Neural progenitor cell (in vitro differentiated cells): ENCODE data around the gene TAF11. TPM values are rescaled to one million over a fixed set of nuclear protein-coding genes. Genes with fewer than 3 reads are reported as not detected.

Experiments
- DNase-seq: peaks from one replicate; pipeline ENCODE4 v3.0.0-alpha.2; 2016; ENCODE audit warnings: low spot score
- H2AFZ ChIP-seq: fragments of 200-600 bp; sonication (generic); replicated peaks from 2 replicates; pipeline ENCODE4 v1.6.1; 2016; ENCODE audit warnings: antibody characterized with exemption
- H3F3A ChIP-seq: fragments of 200-600 bp; sonication (generic); 2 replicates; pipeline ENCODE4 v1.6.1; 2016; ENCODE audit warnings: antibody characterized with exemption, low read depth
- H3K27ac ChIP-seq: fragments of 200-600 bp; sonication (generic); 2 replicates; pipeline ENCODE4 v1.5.1; 2016; ENCODE audit warnings: mild to moderate bottlenecking
- H3K27me3 ChIP-seq: fragments of 200-600 bp; sonication (generic); 2 replicates; pipeline ENCODE4 v1.6.1; 2016; ENCODE audit warnings: mild to moderate bottlenecking, moderate library complexity
- H3K36me3 ChIP-seq: fragments of 200-600 bp; sonication (generic); 2 replicates; pipeline ENCODE4 v1.5.1; 2016
- H3K4me1 ChIP-seq: fragments of 200-600 bp; sonication (generic); 2 replicates; pipeline ENCODE4 v1.6.1; 2016; ENCODE audit warnings: mixed run types
- H3K4me2 ChIP-seq: fragments of 200-600 bp; sonication (generic); 2 replicates; pipeline ENCODE4 v1.6.1; 2016
- H3K4me3 ChIP-seq: fragments of 200-600 bp; sonication (generic); 2 replicates; pipeline ENCODE4 v1.5.1; 2016
- H3K79me2 ChIP-seq: fragments of 200-600 bp; sonication (generic); 2 replicates; pipeline ENCODE4 v1.6.1; 2016; ENCODE audit warnings: low read depth
- H3K9ac ChIP-seq: fragments of 200-600 bp; sonication (generic); 2 replicates; pipeline ENCODE4 v1.6.1; 2016
- H3K9me3 ChIP-seq: fragments of 200-600 bp; sonication (generic); 2 replicates; pipeline ENCODE4 v1.5.1; 2016; ENCODE audit warnings: low read depth
- H4K20me1 ChIP-seq: fragments of 200-600 bp; sonication (generic); 2 replicates; pipeline ENCODE4 v1.6.1; 2016; ENCODE audit warnings: low read depth
- H3K27ac Mint-ChIP-seq: 3 replicates; pipeline ENCODE4 v1.8.0; 2021; ENCODE audit warnings: mixed read lengths
- H3K27me3 Mint-ChIP-seq: 2 replicates; pipeline ENCODE4 v1.8.0; 2022; ENCODE audit warnings: low read depth, mild to moderate bottlenecking, inconsistent platforms, moderate library complexity, mixed read lengths; ENCODE audit not compliant: insufficient read depth
- H3K36me3 Mint-ChIP-seq: 3 replicates; pipeline ENCODE4 v1.8.0; 2021; ENCODE audit warnings: mixed read lengths
- H3K4me1 Mint-ChIP-seq: 3 replicates; pipeline ENCODE4 v1.8.0; 2021; ENCODE audit warnings: mixed read lengths
- H3K4me3 Mint-ChIP-seq: 3 replicates; pipeline ENCODE4 v1.8.0; 2021; ENCODE audit warnings: mild to moderate bottlenecking, moderate library complexity, mixed read lengths
- H3K9me3 Mint-ChIP-seq: 3 replicates; pipeline ENCODE4 v1.8.0; 2020; ENCODE audit warnings: mixed read lengths
- EZH2 ChIP-seq: fragments of 200-600 bp; sonication (generic); IDR thresholded peaks from 2 replicates; pipeline ENCODE4 v1.6.1; 2017; ENCODE audit warnings: antibody characterized with exemption, mild to moderate bottlenecking, moderate library complexity
- EZH2phosphoT487 ChIP-seq: fragments of 200-600 bp; sonication (generic); IDR thresholded peaks from 2 replicates; pipeline ENCODE4 v1.6.1; 2017; ENCODE audit warnings: antibody characterized with exemption
- total RNA-seq: library from RNA; depleted of rRNA; stranded (reverse); fragments of >200 nt; gene quantifications from 2 replicates; pipeline ENCODE4 v1.2.3, GENCODE V29; 2015; ENCODE audit warnings: low replicate concordance
- TF ChIP-seq, protein P1 (sequence below): fragments of 200-600 bp; sonication (generic); IDR thresholded peaks from 2 replicates; pipeline ENCODE4 v1.5.1; 2017; ENCODE audit warnings: antibody characterized with exemption, mild to moderate bottlenecking

The TAF11 gene
- total RNA-seq, 1 donor from 2014 or later = 75.0 TPM

DNA sequence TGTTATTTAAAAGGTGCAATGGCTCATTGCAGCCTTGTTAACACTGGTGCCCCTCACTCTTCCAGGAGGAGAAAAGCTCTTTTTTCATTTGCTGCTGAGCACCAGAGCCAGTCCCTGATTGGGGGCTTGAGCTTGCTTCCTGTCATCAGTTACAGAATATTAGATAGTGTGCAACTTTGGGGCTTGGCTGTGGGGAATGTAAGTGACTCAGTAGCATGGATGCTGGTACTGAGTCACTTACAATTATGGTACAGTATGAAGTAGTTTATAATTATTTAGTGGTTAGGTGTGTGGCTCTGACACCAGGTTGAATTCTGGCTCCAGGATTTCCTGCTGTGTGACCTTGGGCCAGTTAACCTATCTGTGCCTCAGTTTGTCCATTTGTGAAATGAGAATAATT lies 38.8 kb upstream of the TAF11 start:
- DNase-seq = no peak
- Histone ChIP-seq H4K20me1 (peaks cover 73% of the 10 kb centered on the region), H3K9me3 (no peaks in the 10 kb centered on the region), H3F3A (peaks cover 23% of the 10 kb centered on the region), H3K27ac (no peak overlapping the region), H2AFZ (no peak overlapping the region), H3K79me2 (peaks cover 7% of the 10 kb centered on the region), H3K9ac (no peak overlapping the region), H3K4me1 (peaks cover 37% of the 10 kb centered on the region), H3K4me3 (no peak overlapping the region), H3K27me3 (peaks cover 40% of the 10 kb centered on the region), H3K36me3 (no peaks in the 10 kb centered on the region), H3K4me2 (no peak overlapping the region)
- no peaks in the 10 kb centered on the region for H3K27me3 Mint-ChIP-seq
- H3K36me3 Mint-ChIP-seq = no peaks in the 10 kb centered on the region
- H3K4me1 Mint-ChIP-seq = peaks cover 15% of the 10 kb centered on the region
- TF ChIP-seq, protein P1, sequence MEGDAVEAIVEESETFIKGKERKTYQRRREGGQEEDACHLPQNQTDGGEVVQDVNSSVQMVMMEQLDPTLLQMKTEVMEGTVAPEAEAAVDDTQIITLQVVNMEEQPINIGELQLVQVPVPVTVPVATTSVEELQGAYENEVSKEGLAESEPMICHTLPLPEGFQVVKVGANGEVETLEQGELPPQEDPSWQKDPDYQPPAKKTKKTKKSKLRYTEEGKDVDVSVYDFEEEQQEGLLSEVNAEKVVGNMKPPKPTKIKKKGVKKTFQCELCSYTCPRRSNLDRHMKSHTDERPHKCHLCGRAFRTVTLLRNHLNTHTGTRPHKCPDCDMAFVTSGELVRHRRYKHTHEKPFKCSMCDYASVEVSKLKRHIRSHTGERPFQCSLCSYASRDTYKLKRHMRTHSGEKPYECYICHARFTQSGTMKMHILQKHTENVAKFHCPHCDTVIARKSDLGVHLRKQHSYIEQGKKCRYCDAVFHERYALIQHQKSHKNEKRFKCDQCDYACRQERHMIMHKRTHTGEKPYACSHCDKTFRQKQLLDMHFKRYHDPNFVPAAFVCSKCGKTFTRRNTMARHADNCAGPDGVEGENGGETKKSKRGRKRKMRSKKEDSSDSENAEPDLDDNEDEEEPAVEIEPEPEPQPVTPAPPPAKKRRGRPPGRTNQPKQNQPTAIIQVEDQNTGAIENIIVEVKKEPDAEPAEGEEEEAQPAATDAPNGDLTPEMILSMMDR = no peak
- TF ChIP-seq EZH2phosphoT487 (no peak), EZH2 (no peak)
- no peak overlapping the region for H3K27ac Mint-ChIP-seq
- H3K4me3 Mint-ChIP-seq = no peak overlapping the region
- H3K9me3 Mint-ChIP-seq = no peaks in the 10 kb centered on the region

DNA sequence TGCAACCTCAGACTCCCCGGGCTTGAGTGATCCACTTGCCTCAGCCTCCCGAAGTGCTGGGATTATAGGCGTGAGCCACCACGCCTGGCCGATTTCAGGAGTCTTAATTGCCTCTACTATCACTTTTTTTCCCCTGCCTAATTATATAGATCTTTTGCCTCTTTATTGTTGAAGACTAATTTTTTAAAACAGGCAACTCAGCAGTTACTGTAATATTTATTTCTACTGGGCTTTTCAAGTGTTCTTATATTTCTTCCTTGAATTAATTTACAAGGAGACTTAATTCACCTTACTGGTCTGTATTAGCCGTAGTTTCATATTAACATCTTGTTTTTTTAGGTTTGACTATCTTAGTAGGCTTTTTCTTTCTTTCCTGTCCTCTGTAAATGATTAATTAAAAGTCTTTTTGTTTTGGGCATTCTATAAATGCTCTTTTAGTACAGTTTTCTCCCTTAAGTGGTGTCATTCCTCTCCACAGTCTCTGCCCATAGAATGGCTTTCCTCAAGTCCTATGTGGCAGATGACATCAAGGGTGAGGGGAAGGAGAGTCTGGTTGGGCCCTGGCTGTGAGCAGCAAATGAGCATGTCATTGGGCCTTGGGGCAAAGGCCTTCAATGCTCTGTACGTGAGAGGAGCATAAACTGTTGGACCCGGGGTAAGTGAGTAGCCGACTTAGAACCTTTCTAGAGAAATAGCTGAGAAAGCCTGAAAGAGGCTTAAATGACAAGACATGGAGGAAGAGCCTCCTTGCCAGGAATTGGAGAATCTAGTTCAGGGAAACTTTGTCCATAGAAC lies 37.2 kb upstream of the TAF11 start:
- H3K4me2 ChIP-seq = no peak overlapping the region
- H3K79me2 ChIP-seq = peaks cover 7% of the 10 kb centered on the region
- H3K4me1 ChIP-seq = peaks cover 37% of the 10 kb centered on the region
- Mint-ChIP-seq H3K9me3 (no peaks in the 10 kb centered on the region), H3K36me3 (no peaks in the 10 kb centered on the region), H3K4me1 (peaks cover 15% of the 10 kb centered on the region), H3K4me3 (no peak overlapping the region), H3K27ac (no peak overlapping the region), H3K27me3 (no peaks in the 10 kb centered on the region)
- H3K36me3 ChIP-seq = no peaks in the 10 kb centered on the region
- H3K4me3 ChIP-seq = no peak overlapping the region
- no peak overlapping the region for H3K27ac ChIP-seq
- H2AFZ ChIP-seq = no peak overlapping the region
- no peak for TF ChIP-seq EZH2
- TF ChIP-seq, protein P1 = no peak
- TF ChIP-seq EZH2phosphoT487 = no peak
- H3K9ac ChIP-seq = no peak overlapping the region
- peaks cover 39% of the 10 kb centered on the region for H3K27me3 ChIP-seq
- peaks cover 67% of the 10 kb centered on the region for H4K20me1 ChIP-seq
- DNase-seq = no peak
- H3K9me3 ChIP-seq = no peaks in the 10 kb centered on the region
- peaks cover 23% of the 10 kb centered on the region for H3F3A ChIP-seq

DNA sequence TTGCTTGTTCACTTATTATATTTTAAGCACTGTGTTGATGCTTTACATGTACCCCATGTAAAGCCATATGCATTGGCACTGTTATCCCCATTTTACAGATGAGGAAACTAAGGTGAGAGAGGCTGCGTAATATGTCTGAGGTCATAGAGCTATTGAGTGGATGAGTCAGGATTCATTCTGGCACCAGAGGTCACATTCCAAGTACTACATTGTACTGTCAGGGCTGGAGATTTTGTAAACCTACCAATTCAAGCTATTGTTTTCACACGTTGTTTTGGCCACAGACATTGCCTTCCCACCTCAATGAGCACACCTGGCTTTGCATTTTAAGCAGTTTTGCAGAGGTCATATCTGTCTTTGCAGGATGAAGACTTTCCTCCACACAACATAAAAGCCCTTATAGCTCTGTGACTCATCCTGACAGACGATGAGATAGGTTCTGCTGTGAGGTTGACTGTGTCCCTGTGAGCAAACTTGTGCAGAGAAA lies 34.4 kb upstream of the TAF11 start:
- TF ChIP-seq, protein P1 = no peak
- TF ChIP-seq EZH2phosphoT487 (no peak), EZH2 (no peak)
- H3K4me1 ChIP-seq = peaks cover 28% of the 10 kb centered on the region

More for the DNA sequence above, 34.4 kb upstream of the TAF11 start:
- Mint-ChIP-seq H3K36me3 (peaks cover 2% of the 10 kb centered on the region), H3K4me3 (no peak overlapping the region), H3K27ac (no peak overlapping the region), H3K27me3 (no peaks in the 10 kb centered on the region), H3K9me3 (no peaks in the 10 kb centered on the region), H3K4me1 (peaks cover 6% of the 10 kb centered on the region)
- Histone ChIP-seq H3F3A (peaks cover 9% of the 10 kb centered on the region), H3K79me2 (peaks cover 19% of the 10 kb centered on the region), H3K4me3 (no peak overlapping the region), H3K9me3 (no peaks in the 10 kb centered on the region), H3K27ac (no peak overlapping the region), H4K20me1 (peaks cover 39% of the 10 kb centered on the region), H3K4me2 (no peak overlapping the region), H3K9ac (no peak overlapping the region), H2AFZ (no peak overlapping the region), H3K36me3 (no peaks in the 10 kb centered on the region), H3K27me3 (peaks cover 24% of the 10 kb centered on the region)
- no peak for DNase-seq
